GM18508 (cell line): Measurements from ENCODE around the gene PTPRO.

Experiments
- ATAC-seq: cut with Tn5 transposase; IDR thresholded peaks from one replicate; pipeline ENCODE4 v1.9.1; 2021; ENCODE audit warnings: moderate number of reproducible peaks; ENCODE audit not compliant: insufficient read depth, unreplicated experiment

Gene PTPRO

GRCh38 chr12:15344561-15344960 lies 22.3 kb downstream of the PTPRO start:
- no peak for ATAC-seq

- ATAC-seq: no peak
Observed at GRCh38 chr12:15346488-15346887, 24.2 kb downstream of the PTPRO start.

- ATAC-seq: no peak
Observed at GRCh38 chr12:15350643-15351042, 28.3 kb downstream of the PTPRO start.

- ATAC-seq: no peak
Observed at GRCh38 chr12:15355766-15356165, 33.5 kb downstream of the PTPRO start.

- no peak for ATAC-seq
Observed at GRCh38 chr12:15356951-15357364, 34.6 kb downstream of the PTPRO start.

- no peak for ATAC-seq
Observed at GRCh38 chr12:15364221-15365160, 42.2 kb downstream of the PTPRO start.

GRCh38 chr12:15368812-15369211 lies 46.5 kb downstream of the PTPRO start:
- no peak for ATAC-seq

- no peak for ATAC-seq
Observed at GRCh38 chr12:15372352-15372751, 50.0 kb downstream of the PTPRO start.

GRCh38 chr12:15387772-15388171 lies 65.5 kb downstream of the PTPRO start:
- no peak for ATAC-seq

- ATAC-seq: no peak
Observed at GRCh38 chr12:15389561-15389960, 67.3 kb downstream of the PTPRO start.

GRCh38 chr12:15393037-15393436 lies 70.7 kb downstream of the PTPRO start:
- no peak for ATAC-seq

- ATAC-seq: no peak
Observed at GRCh38 chr12:15393995-15394394, 71.7 kb downstream of the PTPRO start.

- no peak for ATAC-seq
Observed at GRCh38 chr12:15404485-15404884, 82.2 kb downstream of the PTPRO start.

- no peak for ATAC-seq
Observed at GRCh38 chr12:15405606-15406005, 83.3 kb downstream of the PTPRO start.

GRCh38 chr12:15407025-15407424 lies 84.7 kb downstream of the PTPRO start:
- no peak for ATAC-seq

GRCh38 chr12:15411842-15412241 lies 89.5 kb downstream of the PTPRO start:
- no peak for ATAC-seq

- no peak for ATAC-seq
Observed at GRCh38 chr12:15417691-15418090, 95.4 kb downstream of the PTPRO start.

- ATAC-seq: no peak
Observed at GRCh38 chr12:15423629-15424028, 101.3 kb downstream of the PTPRO start.

- no peak for ATAC-seq
Observed at GRCh38 chr12:15427913-15428312, 105.6 kb downstream of the PTPRO start.

- ATAC-seq: no peak
Observed at GRCh38 chr12:15428632-15429031, 106.3 kb downstream of the PTPRO start.

GRCh38 chr12:15429262-15429661 lies 107.0 kb downstream of the PTPRO start:
- ATAC-seq: no peak

- ATAC-seq: no peak
Observed at GRCh38 chr12:15435597-15435996, 113.3 kb downstream of the PTPRO start.
